ENCODE results near the gene KRTCAP2.
"Not testable (repeated sequence)": the region's sequence is repeated elsewhere in the genome, so short reads cannot be mapped to it uniquely, and the experiment has no call there.

The KRTCAP2 gene

DNA sequence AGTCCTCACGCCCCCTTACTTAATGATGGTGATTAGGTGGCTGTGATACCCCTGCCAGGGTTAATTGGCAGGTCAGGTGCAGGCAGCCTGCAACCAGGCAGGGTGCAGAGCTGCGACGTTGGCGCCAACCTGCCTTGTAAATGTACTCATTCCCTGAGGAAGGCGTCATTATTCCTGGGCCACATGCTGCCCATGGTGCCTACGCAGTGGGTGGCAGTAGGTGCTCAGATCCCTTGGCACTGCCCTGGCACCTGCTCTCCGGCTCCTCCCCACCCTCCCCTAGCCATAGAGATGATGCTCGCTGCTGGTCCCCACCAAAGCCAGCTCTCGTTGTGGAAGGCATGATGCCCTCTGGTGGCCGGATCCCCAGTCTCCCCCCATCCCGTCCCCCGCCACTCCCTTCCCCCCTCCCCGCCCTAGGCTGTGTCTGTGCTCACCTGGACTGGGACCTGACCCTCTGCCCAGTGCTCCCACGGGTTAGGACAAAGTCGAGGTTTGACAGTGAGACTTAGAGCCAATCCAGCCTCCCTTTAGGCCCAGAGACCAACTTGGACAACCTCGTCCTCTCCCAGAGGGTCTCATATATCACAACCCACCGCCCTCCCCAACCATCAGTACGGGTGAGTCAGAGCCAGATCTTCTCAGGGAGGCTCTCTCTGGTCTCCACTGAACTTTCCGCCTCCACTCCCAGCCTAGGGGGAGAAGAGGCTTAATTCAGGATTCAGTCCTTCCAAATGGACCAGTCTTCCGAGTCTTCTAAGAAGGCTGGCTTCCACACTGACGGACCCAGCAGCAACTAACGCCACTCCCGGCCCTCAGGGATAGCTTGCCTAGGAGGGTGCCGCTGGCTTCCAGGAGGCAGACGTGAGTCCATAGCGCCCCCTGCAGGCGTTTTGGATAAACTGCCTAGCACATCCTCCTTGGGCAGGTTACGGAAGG, 5.7 kb downstream of the KRTCAP2 start:
- DNase-seq = peak; percentile 91

- peak; percentile 24 for DNase-seq
Observed at GRCh38 chr1:155166471-155167165, 6.5 kb downstream of the KRTCAP2 start.

DNA sequence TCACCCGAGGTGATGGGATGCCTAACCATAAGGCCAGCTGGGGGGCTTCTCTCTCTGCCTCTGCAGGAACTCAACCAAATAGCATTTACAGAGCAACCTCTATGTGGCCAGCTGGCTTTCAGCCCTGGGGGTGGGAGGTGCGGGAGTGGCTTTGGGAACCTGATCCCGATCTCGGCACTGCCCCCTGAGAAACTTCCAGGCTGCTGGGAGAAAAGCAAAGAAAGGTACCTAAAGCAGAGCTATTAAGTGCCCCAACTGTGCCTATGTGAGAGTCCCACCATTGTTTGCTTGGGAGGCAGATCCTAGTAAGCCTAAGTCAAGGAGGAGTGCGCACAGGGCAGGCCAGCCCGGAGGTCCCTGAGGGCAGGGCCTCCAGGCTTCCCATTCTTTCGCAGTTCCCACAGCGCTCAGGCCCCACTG, 7.0 kb downstream of the KRTCAP2 start:
- no peak for DNase-seq

GRCh38 chr1:155164625-155165024, 8.5 kb downstream of the KRTCAP2 start:
- DNase-seq = not testable (repeated sequence)

GRCh38 chr1:155163785-155164184, 9.3 kb downstream of the KRTCAP2 start:
- DNase-seq = not testable (repeated sequence)

DNA sequence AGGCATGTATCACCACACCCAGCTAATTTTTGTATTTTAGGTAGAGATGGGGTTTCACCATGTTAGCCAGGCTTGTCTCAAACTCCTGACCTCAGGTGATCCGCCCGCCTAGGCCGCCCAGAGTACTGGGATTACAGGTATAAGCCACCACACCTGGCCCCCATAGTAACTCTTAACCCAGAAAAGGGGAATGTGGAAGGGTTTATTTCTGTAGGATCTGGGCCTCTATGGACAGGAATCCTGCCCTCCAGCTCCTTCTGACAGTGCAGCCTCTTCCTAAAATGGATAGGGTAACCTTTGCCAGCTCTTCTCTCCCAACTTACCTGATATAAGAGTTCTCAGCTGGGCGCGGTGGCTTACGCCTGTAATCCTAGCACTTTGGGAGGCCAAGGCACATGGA, 10.5 kb downstream of the KRTCAP2 start:
- DNase-seq = not testable (repeated sequence)

DNA sequence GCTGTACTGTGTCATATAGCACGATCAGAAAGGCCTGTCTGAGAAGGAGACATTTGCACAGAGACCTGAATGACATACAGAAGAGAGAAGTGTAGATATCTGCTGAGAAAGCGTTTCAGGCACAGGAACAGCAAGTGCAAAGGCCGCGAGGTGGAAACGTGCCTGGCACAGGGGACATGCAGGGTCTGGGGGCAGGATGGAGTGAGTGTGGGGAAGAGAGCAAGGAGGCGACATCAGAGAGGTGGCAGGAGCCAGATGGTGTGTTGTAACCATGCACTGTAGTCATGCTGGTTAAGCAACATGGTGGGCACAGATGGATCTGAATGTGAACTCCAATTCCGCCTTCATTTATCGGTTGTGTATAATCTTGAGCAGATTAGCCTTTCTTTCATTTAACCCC, 13.0 kb downstream of the KRTCAP2 start:
- no peak for DNase-seq

DNA sequence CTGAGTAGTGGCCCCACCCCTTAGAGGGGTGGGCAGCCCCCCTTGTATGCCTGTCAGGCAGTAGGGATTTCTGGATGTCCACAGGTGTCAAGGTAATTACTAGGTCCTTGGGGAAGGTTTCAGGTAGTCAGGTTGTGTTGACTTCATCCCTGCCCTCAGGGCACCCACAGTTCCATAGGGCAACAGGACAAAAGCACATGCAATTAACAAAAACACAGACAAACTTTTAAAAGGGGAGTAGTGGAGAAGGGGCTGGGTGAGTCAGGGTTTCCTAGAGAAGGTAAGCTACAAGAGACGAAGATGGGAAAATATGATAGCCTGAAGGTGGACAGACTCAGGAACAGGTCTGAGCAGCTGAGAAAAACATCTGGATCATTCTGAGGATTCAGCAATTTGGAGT, 14.1 kb downstream of the KRTCAP2 start:
- no peak for DNase-seq

DNA sequence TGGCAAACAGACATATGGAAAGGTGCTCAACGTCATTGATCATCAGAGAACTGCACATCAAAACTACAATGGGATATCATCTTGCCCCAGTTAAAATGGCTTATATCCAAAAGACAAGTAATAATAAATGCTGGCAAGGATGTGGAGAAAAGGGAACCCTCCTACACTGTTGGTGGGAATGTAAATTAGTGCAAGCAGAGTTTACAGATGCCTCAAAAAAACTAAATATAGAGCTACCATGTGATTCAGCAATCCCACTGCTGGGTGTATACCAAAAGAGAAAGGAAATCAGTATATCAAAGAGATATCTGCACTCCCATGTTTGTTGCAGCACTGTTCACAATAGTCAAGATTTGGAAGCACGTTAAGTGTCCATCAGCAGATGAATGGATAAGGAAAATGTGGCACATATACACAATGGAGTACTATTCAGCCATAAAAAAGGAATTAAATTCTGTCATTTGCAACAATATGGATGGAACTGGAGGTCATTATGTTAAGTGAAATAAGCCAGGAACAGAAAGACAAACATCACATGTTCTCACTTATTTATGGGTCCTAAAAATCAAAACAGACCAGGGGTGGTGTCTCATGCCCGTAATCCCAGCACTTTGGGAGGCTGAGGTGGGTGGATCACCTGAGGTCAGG, 17.0 kb downstream of the KRTCAP2 start:
- not testable (repeated sequence) for DNase-seq

- DNase-seq = no peak
Observed at GRCh38 chr1:155145491-155145890, 27.6 kb downstream of the KRTCAP2 start.

GRCh38 chr1:155141749-155142148, 31.4 kb downstream of the KRTCAP2 start:
- DNase-seq = no peak

- no peak for DNase-seq
Observed at GRCh38 chr1:155140630-155140953, 32.5 kb downstream of the KRTCAP2 start.

DNA sequence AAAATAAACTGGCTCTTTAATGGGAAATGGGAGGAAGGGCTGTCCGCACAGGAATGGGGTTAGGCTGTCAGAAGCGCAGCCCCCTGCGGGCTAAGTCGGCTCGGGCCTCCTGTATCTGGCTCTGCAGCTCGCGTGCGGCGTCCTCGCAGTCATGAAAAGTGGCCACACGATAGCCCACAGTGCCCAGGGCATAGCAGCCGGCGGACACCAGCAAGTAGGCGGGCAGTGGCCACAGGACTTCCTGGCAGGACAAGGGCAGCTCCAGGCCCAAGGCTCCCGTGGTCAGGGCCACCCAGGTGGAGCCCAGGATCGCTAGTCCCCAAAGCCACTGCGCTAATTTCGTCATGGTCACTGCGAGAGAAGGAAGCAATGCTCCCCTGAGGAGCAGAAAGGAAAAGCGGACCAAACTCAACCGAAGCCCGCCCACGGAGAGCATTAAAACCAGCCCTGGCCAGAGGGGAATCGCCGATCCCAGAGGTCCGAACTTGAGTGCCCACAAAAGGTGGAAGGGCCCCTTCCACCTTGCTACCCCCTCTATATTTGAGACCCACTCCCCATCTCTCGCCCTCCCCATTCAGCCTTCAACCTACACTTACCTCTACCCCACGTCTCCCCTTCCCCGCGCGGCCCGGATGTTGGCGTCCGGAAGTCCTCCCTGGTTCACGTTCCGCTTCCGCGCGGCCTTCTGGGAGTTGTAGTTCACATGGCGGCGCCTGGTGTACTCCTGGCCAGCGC, 33.0 kb downstream of the KRTCAP2 start, which contains the start of gene DPM3:
Gene DPM3 (minus strand): TSS at position 637 of the 735 bp plus-strand sequence. CDS start 291 bp downstream, at position 346.
- peak; percentile 88 for DNase-seq

- no peak for DNase-seq
Observed at GRCh38 chr1:155137154-155137949, 35.8 kb downstream of the KRTCAP2 start.

DNA sequence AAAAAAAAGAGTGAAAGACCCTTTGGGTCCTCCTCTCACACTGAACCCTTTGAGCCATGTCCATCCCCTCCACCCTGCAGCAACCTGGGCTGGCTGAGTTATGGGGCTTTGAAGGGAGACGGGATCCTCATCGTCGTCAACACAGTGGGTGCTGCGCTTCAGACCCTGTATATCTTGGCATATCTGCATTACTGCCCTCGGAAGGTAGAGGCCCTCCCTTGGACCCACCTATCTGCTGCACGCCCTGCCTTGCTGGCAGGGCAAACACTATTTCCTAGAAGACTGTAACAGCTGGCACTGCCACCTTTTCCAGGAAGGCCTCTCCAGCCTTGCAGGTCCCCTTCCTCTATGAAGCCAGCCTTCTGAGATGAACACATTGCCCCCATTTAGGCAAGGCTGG, 36.4 kb downstream of the KRTCAP2 start:
- no peak for DNase-seq

DNA sequence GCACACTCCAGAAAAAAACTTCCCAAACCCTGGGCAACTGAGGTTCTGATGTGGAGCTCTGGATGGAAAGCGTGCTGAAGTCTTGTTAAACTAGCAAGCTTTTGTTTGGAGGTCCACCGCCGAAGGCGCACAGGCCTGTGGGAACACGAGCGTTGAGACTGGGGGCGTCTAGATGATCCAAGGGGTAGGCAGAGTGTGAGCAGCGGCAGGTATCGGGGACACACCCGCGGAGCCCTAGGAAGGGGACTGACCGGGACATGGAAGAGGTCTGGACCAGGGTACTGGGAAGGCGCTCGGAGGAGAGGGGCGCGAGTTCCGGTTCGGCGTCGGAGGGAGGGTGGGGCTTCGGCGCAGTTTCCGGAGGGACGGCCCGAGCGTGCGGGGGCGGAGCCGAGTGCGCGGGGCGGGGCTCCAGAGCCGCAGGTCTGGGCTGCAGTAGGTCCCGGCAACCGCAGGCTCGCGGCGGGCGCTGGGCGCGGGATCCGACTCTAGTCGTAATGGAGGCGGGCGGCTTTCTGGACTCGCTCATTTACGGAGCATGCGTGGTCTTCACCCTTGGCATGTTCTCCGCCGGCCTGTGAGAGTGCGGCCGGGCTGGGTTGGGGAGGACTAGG, 37.6 kb downstream of the KRTCAP2 start, which contains the start of gene SLC50A1:
Gene SLC50A1 (plus strand): TSS at position 438 of the 614 bp plus-strand sequence. CDS start 60 bp downstream, at position 498.
- peak; percentile 93 for DNase-seq

DNA sequence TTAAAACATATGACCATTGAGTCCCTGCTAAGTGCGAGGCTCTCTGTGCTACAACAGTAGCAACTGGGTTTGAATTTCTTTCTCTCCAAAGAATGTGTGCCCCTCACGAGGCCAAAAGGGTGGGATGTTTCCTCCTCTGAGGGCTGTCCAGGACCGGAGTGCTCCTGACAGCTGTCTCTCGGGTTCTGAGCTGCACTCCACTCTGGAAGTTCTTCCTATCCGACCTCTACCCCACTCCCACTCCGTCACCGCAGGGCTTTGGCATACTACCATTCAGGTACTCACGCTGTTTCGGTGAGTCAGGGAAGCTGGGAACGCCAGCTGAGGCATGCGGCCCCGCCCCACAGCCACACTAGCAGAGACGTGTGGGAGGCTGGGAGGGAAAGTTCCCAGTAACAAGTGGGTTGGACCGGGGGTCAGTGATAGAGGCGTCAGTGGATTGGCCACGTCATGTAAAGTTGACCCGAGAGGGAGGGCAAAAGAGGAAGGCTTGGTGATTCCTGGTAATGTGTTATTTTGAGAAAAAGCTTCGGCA, 38.2 kb downstream of the KRTCAP2 start:
- DNase-seq = no peak

DNA sequence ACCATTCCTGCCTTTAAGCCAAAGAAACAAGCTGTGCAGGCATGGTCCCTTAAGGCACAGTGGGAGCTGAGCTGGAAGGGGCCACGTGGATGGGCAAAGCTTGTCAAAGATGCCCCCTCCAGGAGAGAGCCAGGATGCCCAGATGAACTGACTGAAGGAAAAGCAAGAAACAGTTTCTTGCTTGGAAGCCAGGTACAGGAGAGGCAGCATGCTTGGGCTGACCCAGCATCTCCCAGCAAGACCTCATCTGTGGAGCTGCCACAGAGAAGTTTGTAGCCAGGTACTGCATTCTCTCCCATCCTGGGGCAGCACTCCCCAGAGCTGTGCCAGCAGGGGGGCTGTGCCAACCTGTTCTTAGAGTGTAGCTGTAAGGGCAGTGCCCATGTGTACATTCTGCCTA, 38.8 kb downstream of the KRTCAP2 start:
- no peak for DNase-seq

- no peak for DNase-seq
Observed at GRCh38 chr1:155133799-155134281, 39.3 kb downstream of the KRTCAP2 start.

DNA sequence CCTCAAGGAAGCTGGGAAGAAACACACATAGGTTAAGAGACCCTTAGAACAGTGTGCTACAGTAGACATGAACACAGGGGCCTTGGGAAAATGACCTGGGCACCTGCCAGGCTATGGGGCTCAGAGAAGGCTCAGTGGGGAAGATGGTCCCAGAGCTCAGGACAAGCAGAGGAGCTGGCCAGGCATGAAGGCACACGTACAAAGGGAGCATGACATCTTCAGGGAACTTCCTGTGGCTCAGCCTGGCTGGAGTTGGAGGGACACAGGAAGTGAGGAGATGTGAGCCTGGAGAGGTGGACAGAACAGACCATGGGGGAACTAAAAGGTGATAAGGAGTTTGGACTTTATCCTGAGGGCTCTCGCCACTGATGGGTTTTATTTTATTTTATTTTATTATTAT, 41.2 kb downstream of the KRTCAP2 start:
- DNase-seq = no peak

- DNase-seq = no peak
Observed at GRCh38 chr1:155131285-155131684, 41.8 kb downstream of the KRTCAP2 start.
